HG02943 (cell line): Measurements from ENCODE around the gene TTLL10.

Source experiments
- ATAC-seq: cut with Tn5 transposase; IDR thresholded peaks from one replicate; pipeline ENCODE4 v1.9.1; 2021; ENCODE audit warnings: mild to moderate bottlenecking, low read depth, moderate library complexity; ENCODE audit not compliant: unreplicated experiment

The TTLL10 gene

DNA sequence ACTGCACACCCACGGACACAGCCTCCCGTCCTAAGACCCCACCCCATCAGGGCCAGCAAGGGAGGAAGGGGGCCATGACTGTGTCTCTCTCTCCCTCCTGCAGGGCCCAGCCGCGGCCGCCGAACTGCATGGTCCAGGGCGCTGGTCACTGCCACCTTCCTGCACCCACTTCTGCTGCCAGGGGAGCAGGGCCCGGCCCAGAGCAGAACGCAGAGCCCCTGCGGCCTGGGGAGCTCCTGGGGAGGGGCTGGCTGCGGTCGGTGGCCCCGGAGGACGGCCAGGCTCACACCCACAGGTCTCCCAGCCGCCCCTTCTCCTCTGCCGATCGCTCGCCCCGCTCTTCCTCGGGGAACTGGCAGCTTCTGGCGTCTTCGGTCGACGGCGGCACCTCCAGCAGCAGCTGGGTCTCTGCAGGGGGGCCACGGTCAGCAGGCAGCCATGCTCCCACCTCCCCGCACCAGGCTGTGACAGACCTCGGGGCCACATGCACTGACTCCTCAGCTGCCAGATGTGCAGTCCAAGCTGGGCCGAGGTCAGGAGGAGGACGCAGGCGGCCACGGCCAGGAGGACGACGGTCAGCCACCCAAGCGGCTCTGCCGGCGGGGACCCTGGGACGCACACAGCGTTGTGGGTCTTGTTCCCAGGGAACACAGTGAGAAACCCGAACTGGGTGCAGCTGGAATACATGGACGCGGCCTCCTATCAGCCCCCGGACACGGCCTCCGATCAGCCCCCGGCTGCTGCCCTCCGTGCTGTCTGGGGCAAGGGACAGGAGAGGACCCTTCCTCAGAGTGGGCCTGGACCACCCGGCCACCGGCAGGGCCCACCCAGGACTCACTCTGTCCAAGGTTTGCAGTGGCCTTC, 30.1 kb downstream of the TTLL10 start:
- ATAC-seq = no peak

DNA sequence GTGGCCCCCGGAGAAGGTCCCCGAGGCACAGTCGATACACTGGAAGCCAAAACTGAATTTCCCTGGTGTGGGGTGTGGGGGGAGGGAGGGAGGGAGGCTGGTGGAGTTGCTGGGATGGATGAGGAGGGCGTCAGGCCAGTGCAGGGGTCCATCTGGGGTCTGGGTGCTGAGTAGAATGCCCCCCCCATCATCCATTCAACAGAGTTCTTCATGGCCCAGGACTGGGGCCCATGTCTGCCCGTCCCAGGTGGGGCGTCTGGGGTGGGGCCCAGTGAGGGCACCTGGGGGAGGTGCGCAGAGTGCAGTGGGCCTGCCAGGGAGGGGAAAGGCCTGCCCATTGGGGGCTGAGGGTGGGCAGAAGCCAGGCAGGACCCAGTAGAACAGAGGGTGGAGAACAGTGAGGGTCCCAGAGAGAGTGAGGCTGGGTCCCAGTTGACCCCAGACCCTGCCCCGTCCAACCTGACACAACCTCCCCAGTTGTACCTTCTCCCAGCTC, 30.8 kb downstream of the TTLL10 start:
- ATAC-seq = no peak

DNA sequence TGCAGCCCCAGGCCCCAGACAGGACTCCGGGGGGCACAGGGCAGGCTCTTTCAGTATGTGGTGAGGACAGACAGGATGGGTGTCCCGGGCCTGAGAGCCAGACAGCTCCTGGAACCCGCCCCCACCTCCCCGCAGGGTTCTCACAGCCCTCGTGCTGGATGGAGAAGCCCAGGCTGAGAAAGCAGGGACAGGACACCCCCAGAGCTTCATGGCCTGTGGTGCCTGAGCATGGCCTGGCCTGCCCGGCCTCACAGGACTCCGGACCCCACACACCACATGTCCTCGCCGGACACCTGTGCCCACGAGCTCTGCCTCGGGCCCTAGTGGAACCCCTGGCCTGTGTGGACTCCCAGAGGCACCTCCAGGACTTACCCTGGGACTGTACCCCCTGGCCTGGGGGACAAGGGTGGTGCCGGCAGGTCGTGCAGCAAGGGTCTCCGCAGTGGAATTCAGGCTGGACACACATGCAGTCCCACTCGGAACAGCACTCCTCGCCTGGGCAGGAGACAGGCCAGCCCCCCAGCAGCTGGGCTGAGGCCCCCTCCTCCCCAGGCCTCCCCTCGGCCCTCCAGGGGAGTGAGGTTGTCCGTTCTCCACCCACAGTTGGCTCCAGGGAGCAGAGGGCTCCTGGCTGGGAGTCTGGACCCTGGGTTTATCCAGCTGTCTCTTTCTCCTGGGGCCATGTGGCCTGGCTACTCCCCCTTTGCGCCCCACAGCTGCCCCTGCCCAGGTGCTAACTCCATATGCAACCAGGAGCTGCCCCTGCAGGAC, 31.5 kb downstream of the TTLL10 start:
- no peak for ATAC-seq

DNA sequence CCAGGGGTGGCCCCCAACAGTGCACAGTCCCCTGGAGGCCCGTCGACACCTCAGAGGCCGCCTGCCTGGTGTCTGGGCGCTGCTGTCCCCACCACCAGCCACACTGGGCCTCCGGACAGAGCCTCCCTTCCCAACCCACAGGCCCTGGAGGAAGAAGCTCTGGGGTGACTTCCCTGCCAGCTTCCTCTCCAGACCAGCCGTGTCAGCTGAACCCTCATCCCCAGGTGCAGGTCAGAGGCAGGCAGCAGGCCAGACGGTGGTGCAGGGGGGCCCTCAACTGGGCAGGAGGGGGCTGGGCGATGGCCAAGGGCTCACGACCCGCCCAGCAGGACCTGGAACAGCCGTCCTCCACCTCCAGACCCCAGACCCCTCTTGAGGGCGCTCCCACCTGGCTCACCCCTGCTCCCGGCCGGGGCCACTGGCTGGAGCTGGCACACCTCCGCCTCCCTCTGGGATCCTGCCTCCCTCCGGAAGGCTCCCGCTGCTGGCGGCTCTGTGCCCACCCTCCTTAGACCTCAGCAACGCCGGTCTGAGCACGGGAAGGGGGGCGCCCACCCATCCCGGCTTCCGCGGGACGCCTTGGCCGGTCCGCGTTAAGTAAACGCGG, 32.2 kb downstream of the TTLL10 start:
- no peak for ATAC-seq

DNA sequence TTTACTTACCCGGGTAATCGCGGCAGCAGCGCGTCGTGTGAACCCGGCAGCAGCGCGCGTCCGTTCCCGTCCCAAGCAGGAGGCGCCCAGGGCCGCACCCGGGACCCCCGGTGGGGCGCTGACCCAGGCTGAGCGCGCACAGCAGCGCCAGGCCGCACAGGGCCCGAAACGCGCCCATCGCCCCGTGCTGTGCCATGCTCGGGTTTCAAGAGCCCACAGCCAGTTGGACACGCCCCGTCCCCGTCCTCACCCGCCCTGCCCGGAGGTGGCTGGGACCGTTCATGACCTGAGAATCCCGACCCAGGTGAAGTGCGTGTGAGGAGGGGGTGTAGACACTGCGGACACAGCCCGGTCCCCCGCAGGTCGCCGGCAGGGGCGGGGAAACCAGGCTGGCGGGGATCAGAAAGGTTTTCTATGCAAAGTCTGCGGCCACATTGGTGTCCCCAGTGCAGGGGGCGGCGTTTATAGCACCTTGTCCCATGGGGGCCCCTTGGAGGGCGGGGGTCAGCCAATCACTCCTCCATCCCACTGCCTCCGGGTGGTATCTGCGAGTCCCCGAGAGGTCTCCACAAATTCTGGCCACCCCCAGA, 32.8 kb downstream of the TTLL10 start, which contains the start of gene TNFRSF18:
TSS of gene TNFRSF18 (minus strand) at position 217 of the 590 bp plus-strand sequence. CDS start at position 196, 21 bp downstream.
- no peak for ATAC-seq

DNA sequence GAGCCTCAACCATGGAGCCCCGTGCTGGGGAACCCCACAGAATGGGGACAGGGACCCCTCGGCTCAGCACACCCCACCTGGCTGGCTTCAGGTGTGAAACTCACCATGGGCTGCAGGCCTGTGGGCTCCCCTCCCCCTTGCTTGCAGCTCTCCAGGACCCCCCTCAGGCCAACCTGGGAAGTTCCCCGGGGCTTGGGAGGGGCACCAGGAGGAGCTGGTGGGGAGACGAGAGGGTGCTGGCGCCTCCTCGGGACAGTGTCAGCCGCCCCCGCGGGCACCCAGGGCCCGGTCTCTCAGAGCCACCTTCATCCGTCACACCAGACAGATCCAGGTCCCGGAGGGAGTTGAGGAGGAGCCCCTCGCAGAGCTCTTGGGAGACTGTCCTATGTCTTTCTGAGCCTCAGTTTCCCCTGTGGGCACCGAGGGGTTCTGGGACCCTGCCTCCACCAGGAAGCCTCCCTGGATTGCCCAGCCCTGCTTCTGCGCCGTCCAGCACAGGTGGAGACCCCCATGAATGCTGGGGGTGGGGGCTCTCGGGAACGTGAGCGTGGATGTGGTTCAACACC, 33.4 kb downstream of the TTLL10 start:
- no peak for ATAC-seq

DNA sequence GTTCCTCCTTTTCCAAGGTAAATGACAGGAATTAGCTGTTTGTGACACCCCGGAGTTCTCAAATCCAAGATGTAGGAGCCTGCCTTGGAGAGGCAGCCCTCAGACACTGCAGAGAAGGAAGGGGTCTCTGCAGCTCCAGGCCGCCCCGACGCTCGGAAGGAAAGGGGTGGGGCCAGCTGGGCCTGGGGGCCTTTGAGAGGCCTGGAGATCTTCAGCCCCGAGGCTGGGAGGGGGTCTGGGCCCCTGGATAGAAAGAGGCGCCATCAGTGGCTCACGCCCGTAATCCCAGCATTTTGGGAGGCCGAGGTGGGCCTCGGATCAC, 33.9 kb downstream of the TTLL10 start:
- no peak for ATAC-seq

DNA sequence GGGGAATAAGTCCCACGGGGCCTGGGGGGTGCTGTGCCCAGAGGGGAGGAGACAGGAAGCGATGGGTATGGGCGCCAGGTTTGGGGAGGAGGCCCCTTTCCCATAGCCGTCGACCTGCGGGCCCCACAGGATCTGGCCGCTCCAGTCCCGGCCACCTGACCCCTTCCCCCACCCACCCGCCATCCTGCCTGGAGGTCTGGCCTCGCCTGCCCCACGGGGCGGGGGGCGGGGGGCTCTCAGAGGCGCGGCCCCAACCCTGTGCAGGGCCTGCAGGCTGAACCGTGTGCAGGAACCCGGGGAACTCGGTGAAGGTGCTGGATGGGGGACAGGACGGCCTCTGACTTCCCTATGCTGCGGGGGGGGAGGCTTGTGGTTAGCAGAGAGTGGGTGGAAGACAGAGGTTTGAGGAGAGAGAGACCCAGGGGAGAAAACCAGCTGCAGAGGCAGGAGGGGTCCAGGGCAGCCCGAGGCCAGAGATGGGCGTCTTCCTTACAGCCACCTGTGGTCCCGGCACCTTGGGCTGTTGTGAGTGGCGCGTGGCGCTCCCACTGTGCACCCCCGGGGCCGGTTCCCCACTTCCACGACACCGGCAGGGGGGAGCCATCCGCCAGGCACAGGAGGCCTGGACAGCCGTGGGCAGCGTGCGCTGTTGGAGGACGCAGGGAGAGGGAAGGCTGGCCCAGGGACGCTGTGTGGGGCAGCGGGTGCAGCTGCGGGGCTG, 35.2 kb downstream of the TTLL10 start:
- no peak for ATAC-seq

GRCh38 chr1:1210726-1211540, 37.3 kb downstream of the TTLL10 start:
- ATAC-seq = no peak

DNA sequence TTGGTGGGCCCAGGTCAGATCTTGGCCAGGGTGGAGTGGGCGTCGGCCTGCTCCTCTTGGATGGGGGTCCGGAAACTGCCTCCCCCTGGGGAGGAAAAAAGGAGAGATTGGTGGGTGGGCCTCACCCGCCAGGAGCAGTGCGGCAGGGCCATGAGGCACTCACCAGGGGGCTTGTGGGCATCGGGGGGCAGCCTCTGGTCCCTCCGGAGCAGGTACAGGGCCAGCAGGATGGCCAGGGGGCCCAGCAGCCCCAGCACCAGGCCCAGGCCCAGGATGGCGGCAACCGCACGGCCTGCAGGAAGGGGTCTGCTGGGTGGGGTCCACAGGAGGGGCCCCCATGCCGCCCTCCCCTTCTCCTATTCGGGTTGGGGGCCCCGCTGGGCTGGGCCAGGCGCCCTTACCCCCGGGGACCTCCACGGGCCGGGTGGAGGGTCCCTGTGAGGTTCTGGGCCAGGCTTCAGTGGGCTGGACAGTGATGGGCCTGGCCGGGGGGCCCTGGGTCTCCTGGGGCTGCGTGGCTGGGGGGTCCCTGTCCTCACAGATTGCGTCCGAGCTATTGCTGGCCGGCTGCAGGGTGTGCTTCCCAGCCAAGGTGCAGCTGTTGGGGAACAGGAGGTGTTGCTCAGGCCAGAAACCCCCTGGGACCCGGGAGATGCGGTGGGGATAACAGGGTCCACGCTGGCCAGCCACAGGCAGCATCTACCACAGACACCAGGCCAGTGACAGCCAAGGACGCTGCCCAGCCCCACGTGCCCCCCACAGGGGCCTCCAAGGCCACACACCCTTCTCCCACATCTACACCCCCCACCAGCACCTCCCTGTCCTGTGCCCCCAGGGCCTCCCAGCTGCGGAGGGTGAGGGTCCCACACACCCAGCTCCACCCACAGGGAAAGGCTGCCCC, 38.1 kb downstream of the TTLL10 start:
- no peak for ATAC-seq

- no peak for ATAC-seq
These were observed 39.2 kb downstream of the TTLL10 start for GRCh38 chr1:1212780-1213344.

DNA sequence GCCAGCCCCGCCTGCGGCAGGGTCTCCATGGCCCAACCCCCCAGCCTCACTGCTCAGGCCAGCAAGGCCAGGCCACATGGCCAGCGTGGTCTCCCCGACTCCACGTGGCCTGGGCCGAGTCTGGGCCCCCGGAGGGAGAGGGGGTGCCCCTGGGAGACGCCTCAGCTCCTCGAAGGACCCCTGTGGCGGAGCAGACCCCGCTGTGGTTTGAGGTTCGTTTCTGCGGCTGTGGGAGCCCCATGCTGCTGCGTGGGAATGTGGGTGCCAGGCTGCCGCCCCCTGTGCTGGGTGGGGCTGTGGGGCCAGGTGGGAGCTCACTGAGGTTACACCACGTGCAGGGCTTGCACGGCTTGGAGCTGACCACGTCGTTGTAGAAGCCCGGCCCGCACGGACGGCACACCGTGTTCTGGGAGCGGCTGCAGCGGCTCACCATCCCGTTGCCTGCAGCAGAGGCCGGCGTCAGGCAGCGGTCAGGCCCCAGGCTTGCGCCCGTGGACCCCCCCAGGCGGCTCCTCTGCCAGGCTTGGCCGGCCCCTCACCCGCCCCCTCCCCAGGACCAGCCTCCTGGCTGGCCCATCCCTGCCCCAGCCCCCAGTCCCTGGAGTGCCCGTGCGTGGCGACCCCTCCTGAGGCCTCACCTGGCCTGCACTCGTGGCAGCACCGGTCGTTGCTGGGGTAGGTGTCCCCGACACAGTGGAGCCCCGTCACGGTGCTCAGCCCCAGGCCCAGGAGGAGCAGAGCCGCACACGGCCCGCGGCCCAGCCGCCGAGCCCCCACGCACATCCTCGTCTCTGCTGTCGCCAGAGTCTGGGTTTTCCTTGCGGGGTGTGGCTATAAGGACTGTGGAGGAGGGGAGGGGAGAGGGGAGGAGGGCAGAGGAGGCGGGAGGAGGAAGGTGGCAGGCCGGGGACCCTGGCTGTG, 39.9 kb downstream of the TTLL10 start, which contains the start of gene TNFRSF4:
TSS of gene TNFRSF4 (minus strand) at position 809 of the 921 bp plus-strand sequence. CDS start at position 783, 26 bp downstream.
- no peak for ATAC-seq

- no peak for ATAC-seq
These were observed 41.5 kb downstream of the TTLL10 start for GRCh38 chr1:1215080-1215676.

DNA sequence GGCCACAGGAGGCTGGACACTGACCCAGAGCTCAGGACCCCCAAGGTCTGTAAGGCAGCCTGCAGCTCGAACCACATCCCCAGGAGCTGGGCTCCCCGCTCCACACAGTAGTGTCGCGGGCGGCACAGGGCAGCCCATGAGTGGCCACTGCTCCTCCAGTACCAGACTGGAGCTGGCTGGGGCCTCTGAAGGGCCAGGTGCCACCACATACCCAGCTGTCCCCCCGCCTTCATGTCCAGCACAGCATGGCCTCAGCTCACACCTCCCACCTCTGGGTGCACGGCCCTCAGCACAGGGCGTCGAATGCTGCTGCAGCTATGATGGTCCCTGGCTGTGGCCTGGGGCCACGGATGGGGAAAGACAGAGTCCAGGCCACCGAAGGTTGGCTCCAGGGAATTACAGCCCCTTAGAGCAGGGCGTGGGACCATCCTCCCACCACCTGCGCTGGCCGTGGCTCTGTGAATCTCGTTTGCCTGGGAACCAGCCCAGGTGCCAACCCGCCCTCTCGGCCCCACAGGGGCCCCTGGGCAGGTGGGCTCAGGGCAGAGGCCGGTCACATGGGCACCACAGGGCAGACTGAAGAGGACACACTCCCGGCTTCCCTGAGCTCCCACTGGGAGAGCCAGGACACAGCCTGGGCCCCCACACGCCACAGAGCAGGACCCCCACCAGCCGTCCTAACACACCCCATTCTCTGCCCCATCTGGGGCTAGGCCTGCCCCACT, 42.4 kb downstream of the TTLL10 start:
- ATAC-seq = no peak
